Stimulated activated memory B cell treated with anti-CD40 and anti-IgM and Interleukin-4, amounts not matched to agents 10 μg/mL and 1 μg/mL and 100 μg/mL, for 72 hours (primary cell): Measurements from ENCODE around the gene KYNU.
"Not testable (repeated sequence)": the region's sequence is repeated elsewhere in the genome, so short reads cannot be mapped to it uniquely, and the experiment has no call there.

ENCODE experiments used
- ATAC-seq: fragments of 150-1000 bp; cut with Tn5 transposase; 2 replicates; pipeline ENCODE4 v1.10.0; 2021
- H3K27ac Mint-ChIP-seq: one replicate; pipeline ENCODE4 v1.8.0; 2022; ENCODE audit warnings: mild to moderate bottlenecking, mixed read lengths
- H3K27me3 Mint-ChIP-seq: one replicate; pipeline ENCODE4 v1.8.0; 2022; ENCODE audit warnings: mixed read lengths
- H3K36me3 Mint-ChIP-seq: one replicate; pipeline ENCODE4 v1.8.0; 2022; ENCODE audit warnings: mixed read lengths
- H3K4me1 Mint-ChIP-seq: one replicate; pipeline ENCODE4 v1.8.0; 2022; ENCODE audit warnings: mixed read lengths
- H3K4me3 Mint-ChIP-seq: one replicate; pipeline ENCODE4 v1.8.0; 2022; ENCODE audit warnings: mild to moderate bottlenecking, moderate library complexity, mixed read lengths
- H3K9me3 Mint-ChIP-seq: one replicate; pipeline ENCODE4 v1.8.0; 2022; ENCODE audit warnings: mixed read lengths

KYNU gene

GRCh38 chr2:143084462-143084861 lies 207.0 kb downstream of the KYNU start:
- Mint-ChIP-seq H3K27me3 (no peaks in the 10 kb centered on the region), H3K9me3 (no peaks in the 10 kb centered on the region), H3K4me1 (peaks cover 6% of the 10 kb centered on the region), H3K36me3 (no peaks in the 10 kb centered on the region), H3K27ac (no peak overlapping the region), H3K4me3 (no peak overlapping the region)
- ATAC-seq: no peak

DNA sequence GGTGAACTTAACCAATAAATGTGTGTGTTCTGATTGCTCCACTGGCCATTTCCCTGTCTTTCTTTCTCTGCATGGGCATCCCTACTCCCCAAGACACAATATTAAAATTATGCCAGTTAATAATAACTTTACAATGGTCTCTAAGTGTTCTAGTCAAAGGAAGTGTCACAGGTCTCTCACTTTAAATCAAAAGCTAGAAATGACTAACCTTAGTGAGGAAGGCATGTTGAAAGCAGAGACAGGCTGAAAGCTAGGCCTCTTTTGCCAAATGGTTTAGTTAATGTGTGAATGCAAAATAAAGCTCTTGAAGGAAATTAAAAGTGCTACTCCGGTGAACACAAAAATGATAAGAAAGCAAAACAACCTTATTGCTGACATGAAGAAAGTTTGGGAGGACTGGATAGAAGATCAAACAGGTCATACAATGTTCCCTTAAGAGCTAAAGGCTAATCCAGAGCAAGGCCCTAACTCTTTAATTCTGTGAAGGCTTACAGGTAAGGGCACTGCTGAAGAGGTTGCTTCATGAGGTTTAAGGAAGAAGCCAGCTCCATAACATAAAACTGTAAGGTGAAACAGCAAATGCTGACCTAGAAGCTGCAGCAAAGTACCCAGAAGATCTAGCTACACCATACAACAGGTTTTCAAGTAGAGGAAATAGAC lies 207.8 kb downstream of the KYNU start:
- no peaks in the 10 kb centered on the region for H3K27me3 Mint-ChIP-seq
- no peaks in the 10 kb centered on the region for H3K9me3 Mint-ChIP-seq
- ATAC-seq: no peak
- no peak overlapping the region for H3K4me3 Mint-ChIP-seq
- H3K36me3 Mint-ChIP-seq: no peaks in the 10 kb centered on the region
- H3K27ac Mint-ChIP-seq: peak overlapping the region; percentile 18
- H3K4me1 Mint-ChIP-seq: peaks cover 6% of the 10 kb centered on the region

- Mint-ChIP-seq H3K4me1 (peaks cover 6% of the 10 kb centered on the region), H3K4me3 (no peak overlapping the region), H3K27me3 (no peaks in the 10 kb centered on the region), H3K27ac (no peak overlapping the region), H3K9me3 (no peaks in the 10 kb centered on the region), H3K36me3 (no peaks in the 10 kb centered on the region)
- no peak for ATAC-seq
Measured at GRCh38 chr2:143087033-143087432, 209.6 kb downstream of the KYNU start.

DNA sequence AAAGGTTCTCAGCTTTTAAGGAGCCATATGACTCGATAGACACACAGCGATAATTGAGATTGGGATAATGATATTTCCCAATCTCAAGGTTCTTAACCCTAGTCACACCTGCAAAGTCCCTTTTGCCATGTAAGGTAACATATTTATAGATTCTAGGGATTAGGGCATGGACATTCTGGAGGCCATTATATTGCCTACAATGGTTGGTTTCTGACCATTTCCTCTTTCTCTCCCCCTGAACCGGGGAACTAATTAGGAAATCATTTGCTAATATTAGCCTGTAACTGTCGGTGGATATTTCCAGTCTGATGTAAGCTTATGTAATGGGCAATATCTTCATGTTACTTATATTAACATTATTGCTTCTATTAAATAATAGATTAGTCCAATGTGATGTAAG lies 210.9 kb downstream of the KYNU start:
- no peak for ATAC-seq
- H3K36me3 Mint-ChIP-seq: no peaks in the 10 kb centered on the region
- H3K27ac Mint-ChIP-seq: no peak overlapping the region
- H3K9me3 Mint-ChIP-seq: no peaks in the 10 kb centered on the region
- no peak overlapping the region for H3K4me3 Mint-ChIP-seq
- H3K4me1 Mint-ChIP-seq: peaks cover 6% of the 10 kb centered on the region
- no peaks in the 10 kb centered on the region for H3K27me3 Mint-ChIP-seq

DNA sequence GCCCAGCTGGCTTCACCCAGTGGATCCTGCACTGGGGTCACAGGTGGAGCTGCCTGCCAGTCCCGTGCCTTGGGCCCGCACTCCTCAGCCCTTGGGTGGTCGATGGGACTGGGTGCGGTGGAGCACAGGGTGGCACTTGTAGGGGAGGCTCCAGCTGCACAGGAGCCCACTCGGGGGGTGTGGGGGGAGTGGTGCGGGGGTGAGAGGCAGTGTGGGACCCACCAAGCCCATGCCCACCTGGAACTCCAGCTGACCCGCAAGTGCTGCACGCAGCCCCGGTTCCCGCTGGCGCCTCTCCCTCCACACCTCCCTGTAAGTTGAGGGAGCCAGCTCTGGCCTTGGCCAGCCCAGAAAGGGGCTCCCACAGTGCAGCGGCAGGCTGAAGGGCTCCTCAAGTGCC lies 212.1 kb downstream of the KYNU start:
- H3K4me3 Mint-ChIP-seq, H3K27me3 Mint-ChIP-seq, H3K4me1 Mint-ChIP-seq, H3K9me3 Mint-ChIP-seq, H3K27ac Mint-ChIP-seq, ATAC-seq, H3K36me3 Mint-ChIP-seq: not testable (repeated sequence)
